ENCODE data around the gene NCOR1. TPM values are rescaled to one million over a fixed set of nuclear protein-coding genes. Genes with fewer than 3 reads are reported as not detected.

The NCOR1 gene
- total and polyA plus RNA-seq, 8 donors, result 36.7 to 123 (median 49.5) TPM

- peaks cover 0 to 41% (median 29%) of the 10 kb centered on the region in 3 donors for H3K36me3 ChIP-seq
- no peaks in the 10 kb centered on the region for H3K9me3 ChIP-seq
- intact Hi-C loops (cut with DNase I), result no loop called here
- FAIRE-seq, result no peak
- H3K4me1 ChIP-seq, result peaks cover 0 to 7% (median 5%) of the 10 kb centered on the region in 3 donors
- ATAC-seq, result no peak
- peak overlapping the region in 2 of 4 donors; percentile 77 for H3K4me3 ChIP-seq
- no peak overlapping the region for H3K27ac ChIP-seq
- no peaks in the 10 kb centered on the region for H3K27me3 ChIP-seq
- TF ChIP-seq CTCF (IDR thresholded peaks at IDR 0.05), result no peak
- DNase-seq, result no peak
Observed at GRCh38 chr17:16001226-16001897, 214.0 kb downstream of the NCOR1 start.

GRCh38 chr17:15999974-16000827 is 215.1 kb downstream of the NCOR1 start:
- intact Hi-C loops (cut with DNase I), result loop anchor here in 1 of 3 donors (5.0 kb wide), 1 partner anchor 173 kb away; no protein-coding TSS in a partner anchor
- Histone ChIP-seq H3K4me3 (peak overlapping the region; percentile 72 to 88 (median 77)), H3K27me3 (no peaks in the 10 kb centered on the region), H3K27ac (peak overlapping the region; percentile 91 to 98 (median 94)), H3K9me3 (no peaks in the 10 kb centered on the region), H3K36me3 (peaks cover 0 to 31% (median 19%) of the 10 kb centered on the region in 3 donors), H3K4me1 (peaks cover 0 to 7% (median 5%) of the 10 kb centered on the region in 3 donors)
- ATAC-seq, result peak in 3 of 4 donors; percentile 30 to 63 (median 44)
- 1% methylated on average over 47 to 64 of the region's 64 CpGs for WGBS, 2 donors
- FAIRE-seq, result no peak
- no peak for TF ChIP-seq CTCF (IDR thresholded peaks at IDR 0.05)
- no peak for DNase-seq

DNA sequence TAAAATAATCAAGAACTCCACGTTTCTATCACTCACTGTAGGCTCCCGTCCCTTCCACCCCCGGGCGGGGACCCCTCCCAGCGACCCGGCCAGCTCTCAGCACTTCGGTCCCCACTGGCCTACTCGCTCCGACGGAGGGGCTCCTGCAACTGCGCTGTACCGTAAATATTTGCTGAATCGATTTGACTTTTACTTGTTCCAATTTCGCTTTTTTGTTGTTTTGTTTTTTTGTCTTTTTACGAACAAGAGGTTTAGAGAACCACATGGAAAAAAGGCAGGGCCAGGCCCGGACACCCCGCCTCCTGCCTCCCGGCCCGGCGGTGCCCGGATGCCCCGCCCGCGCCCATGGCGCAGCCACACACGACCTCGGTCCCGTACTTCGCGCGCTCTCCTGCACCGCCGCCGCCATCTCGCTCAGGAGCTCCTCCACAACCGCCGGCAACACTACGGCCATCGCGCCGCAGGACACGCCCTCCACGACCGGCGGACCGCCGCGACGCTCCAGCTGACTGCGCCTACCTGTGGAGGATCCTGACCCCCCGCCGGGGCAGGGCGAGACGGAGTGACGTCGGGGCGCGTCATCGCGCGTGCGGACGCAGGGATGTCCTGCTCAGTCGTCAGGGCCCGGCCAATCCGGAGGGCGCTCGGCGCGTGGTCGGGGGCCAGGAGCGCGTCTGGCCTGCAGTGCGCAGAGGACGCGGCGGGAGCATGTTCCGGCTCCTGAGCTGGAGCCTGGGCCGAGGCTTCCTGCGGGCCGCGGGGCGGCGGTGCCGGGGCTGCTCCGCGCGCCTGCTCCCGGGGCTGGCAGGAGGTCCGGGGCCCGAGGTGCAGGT is 216.0 kb downstream of the NCOR1 start, which contains the start of the genes TTC19 and ZSWIM7:
Gene TTC19 (plus strand): TSS at position 684 of the 833 bp plus-strand sequence. CDS start 25 bp downstream, at position 709.
Gene ZSWIM7 (minus strand): TSS at position 564 of the 833 bp plus-strand sequence. CDS start 110 bp downstream, at position 454.
- no peak for FAIRE-seq
- Histone ChIP-seq H3K9me3 (no peaks in the 10 kb centered on the region), H3K27me3 (no peaks in the 10 kb centered on the region), H3K27ac (peak within 1 kb of the TSS; percentile 91 to 98 (median 94)), H3K4me1 (peaks cover 0 to 7% (median 5%) of the 10 kb centered on the region in 3 donors), H3K36me3 (peaks cover 0 to 23% (median 14%) of the 10 kb centered on the region in 3 donors), H3K4me3 (peak within 1 kb of the TSS; percentile 72 to 88 (median 77))
- no peak for TF ChIP-seq CTCF (IDR thresholded peaks at IDR 0.05)
- ATAC-seq, result peak; percentile 92 to 96 (median 94)
- peak; percentile 97 to 99 (median 98) for DNase-seq
- 0 to 1% methylated on average over 70 to 91 of the region's 91 CpGs for WGBS, 2 donors
- intact Hi-C loops (cut with DNase I), result loop anchor here in 1 of 3 donors (5.0 kb wide), 1 partner anchor 172 kb away; no protein-coding TSS in a partner anchor

- H3K4me3 ChIP-seq, result no peak overlapping the region
- peaks cover 0 to 7% (median 5%) of the 10 kb centered on the region in 3 donors for H3K4me1 ChIP-seq
- no peak for ATAC-seq
- no peak overlapping the region for H3K27ac ChIP-seq
- TF ChIP-seq CTCF (IDR thresholded peaks at IDR 0.05), result no peak
- peaks cover 0 to 17% (median 6%) of the 10 kb centered on the region in 3 donors for H3K36me3 ChIP-seq
- 77 to 79% methylated on average over 4 of the region's 4 CpGs for WGBS, 2 donors
- no peaks in the 10 kb centered on the region for H3K9me3 ChIP-seq
- DNase-seq, result no peak
- H3K27me3 ChIP-seq, result no peaks in the 10 kb centered on the region
- intact Hi-C loops (cut with DNase I), result loop anchor here in 1 of 3 donors (5.0 kb wide), 1 partner anchor 171 kb away; no protein-coding TSS in a partner anchor
- no peak for FAIRE-seq
Observed at GRCh38 chr17:15998031-15998562, 217.2 kb downstream of the NCOR1 start.

All from pancreas (tissue), 10 donors.